Parathyroid adenoma (tissue), 2 donors: ENCODE results near the gene SMAD7.

Experiments
- H2AFZ ChIP-seq: fragments of 300-600 bp; sonication (generic); one replicate; pipeline ENCODE4 v1.7.0; 2017; ENCODE audit warnings: antibody characterized with exemption, mild to moderate bottlenecking
- H3K27ac ChIP-seq: fragments of 300-600 bp; sonication (generic); one replicate; pipeline ENCODE4 v1.7.0; 2017
- H3K27me3 ChIP-seq: fragments of 300-600 bp; sonication (generic); one replicate; pipeline ENCODE4 v1.7.0; 2017; ENCODE audit warnings: low read length; ENCODE audit not compliant: control insufficient read depth, insufficient read depth
- H3K36me3 ChIP-seq: fragments of 300-600 bp; sonication (generic); one replicate; pipeline ENCODE4 v1.7.0; 2017; ENCODE audit warnings: low read length; ENCODE audit not compliant: control insufficient read depth, insufficient read depth
- H3K4me1 ChIP-seq: fragments of 300-600 bp; sonication (generic); one replicate; pipeline ENCODE4 v1.7.0; 2017; ENCODE audit warnings: control low read depth
- H3K4me2 ChIP-seq: fragments of 300-600 bp; sonication (generic); one replicate; pipeline ENCODE4 v1.7.0; 2017; ENCODE audit warnings: low read length
- H3K4me3 ChIP-seq: fragments of 300-600 bp; sonication (generic); one replicate; pipeline ENCODE4 v1.7.0; 2017; ENCODE audit warnings: low read depth, low read length
- H3K79me2 ChIP-seq: fragments of 300-600 bp; sonication (generic); one replicate; pipeline ENCODE4 v1.7.0; 2017; ENCODE audit warnings: control low read depth
- H3K9ac ChIP-seq: fragments of 300-600 bp; sonication (generic); one replicate; pipeline ENCODE4 v1.7.0; 2017; ENCODE audit warnings: mild to moderate bottlenecking
- H3K9me3 ChIP-seq: fragments of 300-600 bp; sonication (generic); one replicate; pipeline ENCODE4 v1.7.0; 2017; ENCODE audit warnings: low read length; ENCODE audit not compliant: control insufficient read depth
- TF ChIP-seq, protein P1 (sequence below): fragments of 300-600 bp; sonication (generic); IDR thresholded peaks from one replicate; pipeline ENCODE4 v1.7.0; 2017; ENCODE audit warnings: antibody characterized with exemption, mild to moderate bottlenecking
- donor health status: primary hyperparathyroidism.

Gene SMAD7

GRCh38 chr18:48880931-48881330 lies 69.8 kb downstream of the SMAD7 start:
- no peak overlapping the region for H3K4me3 ChIP-seq
- H3K4me2 ChIP-seq: no peak overlapping the region
- no peak overlapping the region for H3K27ac ChIP-seq
- H3K4me1 ChIP-seq: no peaks in the 10 kb centered on the region
- H2AFZ ChIP-seq: no peak overlapping the region
- no peaks in the 10 kb centered on the region for H3K27me3 ChIP-seq
- no peaks in the 10 kb centered on the region for H3K9me3 ChIP-seq
- H3K79me2 ChIP-seq: no peaks in the 10 kb centered on the region
- no peaks in the 10 kb centered on the region for H3K36me3 ChIP-seq
- TF ChIP-seq, protein P1, sequence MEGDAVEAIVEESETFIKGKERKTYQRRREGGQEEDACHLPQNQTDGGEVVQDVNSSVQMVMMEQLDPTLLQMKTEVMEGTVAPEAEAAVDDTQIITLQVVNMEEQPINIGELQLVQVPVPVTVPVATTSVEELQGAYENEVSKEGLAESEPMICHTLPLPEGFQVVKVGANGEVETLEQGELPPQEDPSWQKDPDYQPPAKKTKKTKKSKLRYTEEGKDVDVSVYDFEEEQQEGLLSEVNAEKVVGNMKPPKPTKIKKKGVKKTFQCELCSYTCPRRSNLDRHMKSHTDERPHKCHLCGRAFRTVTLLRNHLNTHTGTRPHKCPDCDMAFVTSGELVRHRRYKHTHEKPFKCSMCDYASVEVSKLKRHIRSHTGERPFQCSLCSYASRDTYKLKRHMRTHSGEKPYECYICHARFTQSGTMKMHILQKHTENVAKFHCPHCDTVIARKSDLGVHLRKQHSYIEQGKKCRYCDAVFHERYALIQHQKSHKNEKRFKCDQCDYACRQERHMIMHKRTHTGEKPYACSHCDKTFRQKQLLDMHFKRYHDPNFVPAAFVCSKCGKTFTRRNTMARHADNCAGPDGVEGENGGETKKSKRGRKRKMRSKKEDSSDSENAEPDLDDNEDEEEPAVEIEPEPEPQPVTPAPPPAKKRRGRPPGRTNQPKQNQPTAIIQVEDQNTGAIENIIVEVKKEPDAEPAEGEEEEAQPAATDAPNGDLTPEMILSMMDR: no peak
- no peak overlapping the region for H3K9ac ChIP-seq

DNA sequence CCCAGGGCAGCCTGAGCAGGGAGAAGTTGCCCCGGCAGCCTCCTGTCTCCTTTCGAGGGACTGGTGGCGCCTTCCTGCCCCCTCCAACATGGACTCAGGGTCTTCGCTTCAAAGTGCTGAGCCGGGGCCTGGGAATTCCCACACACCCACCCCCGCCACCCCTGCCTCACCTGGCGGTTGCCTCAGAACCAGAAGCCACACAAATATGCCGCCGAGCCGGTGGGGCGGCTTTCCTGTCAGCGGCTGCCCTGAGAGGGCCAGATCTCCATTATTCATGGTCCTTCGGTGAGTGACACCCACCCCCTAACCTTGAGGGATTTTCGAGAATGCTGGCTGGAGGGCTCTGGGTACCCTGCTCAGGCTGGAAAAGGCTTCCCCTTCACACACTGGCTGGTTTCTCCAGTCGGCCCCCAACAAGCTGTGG lies 71.7 kb downstream of the SMAD7 start:
- Histone ChIP-seq H3K4me1 (no peaks in the 10 kb centered on the region), H3K9ac (no peak overlapping the region), H3K27me3 (no peaks in the 10 kb centered on the region), H3K79me2 (no peaks in the 10 kb centered on the region), H3K4me2 (no peak overlapping the region), H2AFZ (no peak overlapping the region), H3K27ac (no peak overlapping the region), H3K36me3 (no peaks in the 10 kb centered on the region), H3K4me3 (no peak overlapping the region), H3K9me3 (no peaks in the 10 kb centered on the region)
- TF ChIP-seq, protein P1: no peak

DNA sequence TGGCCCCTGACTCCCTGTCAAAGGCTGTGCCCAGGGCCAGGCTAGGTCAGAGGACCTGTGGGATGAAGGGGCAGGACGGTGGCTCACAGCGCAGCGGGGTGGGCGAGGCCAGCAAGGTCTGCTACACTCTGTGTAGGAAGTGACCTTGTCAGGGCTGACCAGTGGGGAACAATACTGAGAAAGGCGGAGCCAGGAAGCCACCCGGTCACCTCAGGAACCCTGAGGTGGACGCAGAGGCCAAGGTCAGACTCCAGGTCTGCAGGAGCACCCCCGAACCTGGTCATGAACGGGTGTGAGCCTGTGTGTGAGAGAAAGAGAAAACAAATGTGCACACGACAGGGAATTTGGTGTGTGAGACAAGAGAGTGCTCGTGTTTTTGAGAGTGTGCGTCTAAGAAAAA lies 72.3 kb downstream of the SMAD7 start:
- Histone ChIP-seq H3K9me3 (no peaks in the 10 kb centered on the region), H3K36me3 (no peaks in the 10 kb centered on the region), H3K9ac (no peak overlapping the region), H3K27ac (no peak overlapping the region), H3K4me2 (no peak overlapping the region), H3K79me2 (no peaks in the 10 kb centered on the region), H2AFZ (peak overlapping the region; percentile 5), H3K4me1 (no peaks in the 10 kb centered on the region), H3K27me3 (no peaks in the 10 kb centered on the region), H3K4me3 (no peak overlapping the region)
- TF ChIP-seq, protein P1: no peak

GRCh38 chr18:48877941-48878340 lies 72.8 kb downstream of the SMAD7 start:
- Histone ChIP-seq H3K27ac (no peak overlapping the region), H2AFZ (no peak overlapping the region), H3K4me1 (no peaks in the 10 kb centered on the region), H3K9ac (no peak overlapping the region), H3K36me3 (no peaks in the 10 kb centered on the region), H3K9me3 (no peaks in the 10 kb centered on the region), H3K4me2 (no peak overlapping the region), H3K79me2 (no peaks in the 10 kb centered on the region), H3K27me3 (no peaks in the 10 kb centered on the region), H3K4me3 (no peak overlapping the region)
- TF ChIP-seq, protein P1: no peak

DNA sequence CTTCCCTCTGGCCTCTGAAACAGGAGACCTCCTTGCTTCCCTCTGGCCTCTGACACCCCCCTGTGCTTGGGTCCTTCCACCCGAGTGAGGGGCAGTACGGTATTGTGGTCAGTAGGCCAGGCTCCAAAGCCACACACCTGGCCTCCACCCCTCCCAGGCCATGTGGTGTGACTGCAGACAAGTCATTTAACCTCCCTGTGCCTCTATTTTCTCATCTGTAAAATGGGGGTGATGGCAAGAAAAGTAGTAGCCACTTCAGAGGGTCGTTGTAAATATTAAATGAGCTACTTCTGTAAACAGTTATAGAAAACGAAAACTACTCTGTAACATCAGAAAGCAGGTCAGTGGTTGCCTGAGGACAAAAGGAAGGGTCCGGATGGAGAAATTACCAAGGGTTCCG lies 74.2 kb downstream of the SMAD7 start:
- no peak overlapping the region for H3K9ac ChIP-seq
- TF ChIP-seq, protein P1: no peak
- no peak overlapping the region for H3K27ac ChIP-seq
- H3K9me3 ChIP-seq: no peaks in the 10 kb centered on the region
- H3K36me3 ChIP-seq: no peaks in the 10 kb centered on the region
- H3K27me3 ChIP-seq: no peaks in the 10 kb centered on the region
- no peaks in the 10 kb centered on the region for H3K4me1 ChIP-seq
- no peak overlapping the region for H3K4me2 ChIP-seq
- no peaks in the 10 kb centered on the region for H3K79me2 ChIP-seq
- H2AFZ ChIP-seq: no peak overlapping the region
- H3K4me3 ChIP-seq: no peak overlapping the region
